ENCODE results near the gene NR2C2AP.

The NR2C2AP gene

DNA sequence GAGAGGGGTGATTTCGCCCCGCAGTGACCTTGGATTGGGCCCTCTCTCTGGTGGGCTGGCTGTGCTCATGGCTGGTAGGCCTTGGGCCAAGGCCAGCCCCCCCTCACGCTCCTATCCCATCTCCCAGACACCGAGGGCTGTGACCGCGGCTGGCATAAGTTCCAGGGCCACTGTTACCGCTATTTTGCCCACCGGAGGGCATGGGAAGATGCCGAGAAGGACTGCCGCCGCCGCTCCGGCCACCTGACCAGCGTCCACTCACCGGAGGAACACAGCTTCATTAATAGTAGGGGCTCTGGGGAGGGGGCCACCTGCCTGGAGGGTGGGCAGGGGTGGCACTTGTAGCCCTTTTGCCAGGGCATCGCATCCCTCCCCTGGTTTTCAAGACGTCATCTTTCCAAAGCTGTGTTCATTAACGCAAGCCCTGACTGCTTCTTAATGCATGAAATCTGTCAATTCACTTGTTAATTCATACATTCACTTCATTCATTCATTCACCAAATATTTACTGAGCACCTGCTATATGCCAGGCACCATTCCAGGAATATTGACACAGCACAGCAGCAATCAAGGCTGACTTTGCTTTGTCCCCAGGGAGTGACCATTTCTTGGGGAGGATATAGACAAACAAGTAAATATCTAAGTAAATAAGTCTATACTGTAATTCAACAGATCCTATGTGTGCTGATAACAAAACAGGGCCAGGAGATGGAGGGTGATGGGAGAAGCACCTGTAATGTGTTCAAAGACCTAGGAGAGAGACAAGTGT is 35.1 kb upstream of the NR2C2AP start:
- ATAC-seq (ENCODE audit: low read depth) = no peak
- no peak overlapping the region for H3K27ac ChIP-seq (ENCODE audit: poor library complexity, severe bottlenecking)
- H3K4me1 ChIP-seq (ENCODE audit: insufficient read depth, poor library complexity, severe bottlenecking) = no peaks in the 10 kb centered on the region
- H3K36me3 ChIP-seq (ENCODE audit: low read depth) = no peaks in the 10 kb centered on the region
- no peaks in the 10 kb centered on the region for H3K27me3 ChIP-seq (ENCODE audit: insufficient read depth, poor library complexity, severe bottlenecking)
- TF ChIP-seq, protein P1, sequence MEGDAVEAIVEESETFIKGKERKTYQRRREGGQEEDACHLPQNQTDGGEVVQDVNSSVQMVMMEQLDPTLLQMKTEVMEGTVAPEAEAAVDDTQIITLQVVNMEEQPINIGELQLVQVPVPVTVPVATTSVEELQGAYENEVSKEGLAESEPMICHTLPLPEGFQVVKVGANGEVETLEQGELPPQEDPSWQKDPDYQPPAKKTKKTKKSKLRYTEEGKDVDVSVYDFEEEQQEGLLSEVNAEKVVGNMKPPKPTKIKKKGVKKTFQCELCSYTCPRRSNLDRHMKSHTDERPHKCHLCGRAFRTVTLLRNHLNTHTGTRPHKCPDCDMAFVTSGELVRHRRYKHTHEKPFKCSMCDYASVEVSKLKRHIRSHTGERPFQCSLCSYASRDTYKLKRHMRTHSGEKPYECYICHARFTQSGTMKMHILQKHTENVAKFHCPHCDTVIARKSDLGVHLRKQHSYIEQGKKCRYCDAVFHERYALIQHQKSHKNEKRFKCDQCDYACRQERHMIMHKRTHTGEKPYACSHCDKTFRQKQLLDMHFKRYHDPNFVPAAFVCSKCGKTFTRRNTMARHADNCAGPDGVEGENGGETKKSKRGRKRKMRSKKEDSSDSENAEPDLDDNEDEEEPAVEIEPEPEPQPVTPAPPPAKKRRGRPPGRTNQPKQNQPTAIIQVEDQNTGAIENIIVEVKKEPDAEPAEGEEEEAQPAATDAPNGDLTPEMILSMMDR (IDR thresholded peaks at IDR 0.05; ENCODE audit: poor library complexity, severe bottlenecking) = no peak
- DNase-seq (ENCODE audit: low spot score) = no peak
- H3K4me3 ChIP-seq (ENCODE audit: severe bottlenecking) = no peak overlapping the region
- peaks cover 11% of the 10 kb centered on the region for H3K9me3 ChIP-seq (ENCODE audit: severe bottlenecking)

DNA sequence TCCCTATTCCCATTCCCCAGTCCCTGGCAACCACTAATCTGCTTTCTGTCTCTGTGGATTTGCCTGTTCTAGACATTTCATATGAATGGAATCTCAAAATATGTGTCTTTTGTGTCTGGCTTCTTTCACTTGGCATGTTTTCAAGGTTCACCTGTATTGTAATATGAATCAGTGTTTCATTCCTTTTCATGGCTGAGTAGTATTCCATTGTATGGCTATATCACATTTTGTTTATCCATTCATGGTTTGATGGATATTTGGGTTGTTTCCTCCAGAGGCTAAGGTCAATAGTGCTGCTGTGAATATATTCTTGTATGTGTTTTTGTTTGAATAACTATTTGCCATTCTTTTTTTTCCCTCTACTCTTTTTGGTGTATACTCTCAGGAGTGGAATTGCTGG is 33.0 kb upstream of the NR2C2AP start:
- H3K4me1 ChIP-seq (ENCODE audit: insufficient read depth, poor library complexity, severe bottlenecking) = no peaks in the 10 kb centered on the region
- no peak overlapping the region for H3K27ac ChIP-seq (ENCODE audit: poor library complexity, severe bottlenecking)
- no peak overlapping the region for H3K4me3 ChIP-seq (ENCODE audit: severe bottlenecking)
- TF ChIP-seq, protein P1 (IDR thresholded peaks at IDR 0.05; ENCODE audit: poor library complexity, severe bottlenecking) = no peak
- no peaks in the 10 kb centered on the region for H3K27me3 ChIP-seq (ENCODE audit: insufficient read depth, poor library complexity, severe bottlenecking)
- H3K36me3 ChIP-seq (ENCODE audit: low read depth) = no peaks in the 10 kb centered on the region
- ATAC-seq (ENCODE audit: low read depth) (no peak), DNase-seq (ENCODE audit: low spot score) (no peak)
- peaks cover 11% of the 10 kb centered on the region for H3K9me3 ChIP-seq (ENCODE audit: severe bottlenecking)

DNA sequence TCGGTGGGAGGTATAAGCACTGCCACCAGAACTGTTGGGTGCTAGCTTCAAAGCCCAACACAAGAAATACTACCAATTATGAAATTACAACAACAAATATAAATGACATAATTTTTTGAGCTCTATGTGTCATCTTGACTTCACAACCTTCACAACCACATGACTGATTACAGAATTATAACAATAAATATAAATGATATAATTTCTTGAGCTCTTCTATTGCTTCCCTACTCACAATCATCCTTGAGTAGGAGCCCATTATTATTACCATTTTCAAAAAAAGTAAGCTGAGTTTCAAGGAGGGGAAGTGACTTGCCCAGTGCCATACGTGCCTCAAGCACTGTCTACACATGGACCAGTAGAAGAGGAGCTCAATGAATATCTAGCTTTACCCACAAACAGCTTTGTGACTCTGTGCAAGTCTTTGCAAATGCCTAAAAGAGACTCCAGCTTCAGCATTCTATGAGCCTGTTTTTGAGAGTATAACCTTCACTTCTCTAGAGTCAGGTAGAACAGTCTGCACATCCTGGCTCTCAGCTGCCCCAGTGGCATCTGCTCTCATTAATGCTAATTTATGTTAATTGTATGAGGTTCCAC is 31.1 kb upstream of the NR2C2AP start:
- no peak overlapping the region for H3K27ac ChIP-seq (ENCODE audit: poor library complexity, severe bottlenecking)
- ATAC-seq (ENCODE audit: low read depth) = no peak
- no peak for DNase-seq (ENCODE audit: low spot score)
- H3K9me3 ChIP-seq (ENCODE audit: severe bottlenecking) = peaks cover 11% of the 10 kb centered on the region
- H3K4me1 ChIP-seq (ENCODE audit: insufficient read depth, poor library complexity, severe bottlenecking) = no peaks in the 10 kb centered on the region
- no peak overlapping the region for H3K4me3 ChIP-seq (ENCODE audit: severe bottlenecking)
- TF ChIP-seq, protein P1 (IDR thresholded peaks at IDR 0.05; ENCODE audit: poor library complexity, severe bottlenecking) = no peak
- no peaks in the 10 kb centered on the region for H3K27me3 ChIP-seq (ENCODE audit: insufficient read depth, poor library complexity, severe bottlenecking)
- no peaks in the 10 kb centered on the region for H3K36me3 ChIP-seq (ENCODE audit: low read depth)

DNA sequence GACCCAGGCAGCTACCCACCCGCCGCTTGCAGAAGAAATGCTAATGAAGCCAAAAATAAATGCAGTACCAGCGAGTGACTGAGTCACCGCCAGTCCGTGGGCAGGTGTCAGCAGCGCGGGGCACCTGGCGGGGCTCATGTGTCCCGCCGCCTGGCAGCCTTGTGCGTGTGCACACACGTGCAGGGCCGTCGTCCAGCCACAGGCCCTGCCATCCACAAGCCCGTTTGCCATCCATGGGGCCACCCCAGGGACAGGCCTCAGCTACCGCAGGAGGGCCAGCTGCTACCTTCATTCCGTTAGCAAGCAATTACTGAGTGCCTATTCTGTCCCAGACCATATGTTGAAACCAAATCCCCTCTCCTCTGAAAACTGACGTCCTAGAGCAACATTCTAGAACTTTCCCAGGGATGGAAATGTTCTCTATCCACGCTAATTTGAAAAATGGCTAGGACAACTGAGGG is 29.1 kb upstream of the NR2C2AP start:
- DNase-seq (ENCODE audit: low spot score) (no peak), ATAC-seq (ENCODE audit: low read depth) (no peak)
- no peak overlapping the region for H3K27ac ChIP-seq (ENCODE audit: poor library complexity, severe bottlenecking)
- H3K4me1 ChIP-seq (ENCODE audit: insufficient read depth, poor library complexity, severe bottlenecking) = no peaks in the 10 kb centered on the region
- H3K9me3 ChIP-seq (ENCODE audit: severe bottlenecking) = peaks cover 11% of the 10 kb centered on the region
- TF ChIP-seq, protein P1 (IDR thresholded peaks at IDR 0.05; ENCODE audit: poor library complexity, severe bottlenecking) = no peak
- H3K27me3 ChIP-seq (ENCODE audit: insufficient read depth, poor library complexity, severe bottlenecking) = no peaks in the 10 kb centered on the region
- no peaks in the 10 kb centered on the region for H3K36me3 ChIP-seq (ENCODE audit: low read depth)
- no peak overlapping the region for H3K4me3 ChIP-seq (ENCODE audit: severe bottlenecking)

- Histone ChIP-seq H3K27ac (ENCODE audit: poor library complexity, severe bottlenecking) (no peak overlapping the region), H3K36me3 (ENCODE audit: low read depth) (no peaks in the 10 kb centered on the region), H3K4me3 (ENCODE audit: severe bottlenecking) (no peak overlapping the region), H3K4me1 (ENCODE audit: insufficient read depth, poor library complexity, severe bottlenecking) (no peaks in the 10 kb centered on the region), H3K9me3 (ENCODE audit: severe bottlenecking) (peaks cover 11% of the 10 kb centered on the region), H3K27me3 (ENCODE audit: insufficient read depth, poor library complexity, severe bottlenecking) (no peaks in the 10 kb centered on the region)
- TF ChIP-seq, protein P1 (IDR thresholded peaks at IDR 0.05; ENCODE audit: poor library complexity, severe bottlenecking) = no peak
- DNase-seq (ENCODE audit: low spot score) (no peak), ATAC-seq (ENCODE audit: low read depth) (no peak)
These were observed 27.8 kb upstream of the NR2C2AP start for GRCh38 chr19:19230999-19231398.

Measured in RWPE2 (cell line).